Dedifferentiated amniotic fluid mesenchymal stem cell (primary cell): ENCODE data around the gene SNAP47.

Source experiments
- DNase-seq: peaks from one replicate; pipeline ENCODE4 v3.0.0-alpha.2; 2016; ENCODE audit errors: extremely low spot score

Gene SNAP47

GRCh38 chr1:227749916-227750710, 14.9 kb downstream of the SNAP47 start:
- DNase-seq: no peak

- no peak for DNase-seq
Measured at GRCh38 chr1:227753999-227754711, 18.9 kb downstream of the SNAP47 start.

- DNase-seq: no peak
Measured at GRCh38 chr1:227754958-227755357, 19.7 kb downstream of the SNAP47 start.

DNA sequence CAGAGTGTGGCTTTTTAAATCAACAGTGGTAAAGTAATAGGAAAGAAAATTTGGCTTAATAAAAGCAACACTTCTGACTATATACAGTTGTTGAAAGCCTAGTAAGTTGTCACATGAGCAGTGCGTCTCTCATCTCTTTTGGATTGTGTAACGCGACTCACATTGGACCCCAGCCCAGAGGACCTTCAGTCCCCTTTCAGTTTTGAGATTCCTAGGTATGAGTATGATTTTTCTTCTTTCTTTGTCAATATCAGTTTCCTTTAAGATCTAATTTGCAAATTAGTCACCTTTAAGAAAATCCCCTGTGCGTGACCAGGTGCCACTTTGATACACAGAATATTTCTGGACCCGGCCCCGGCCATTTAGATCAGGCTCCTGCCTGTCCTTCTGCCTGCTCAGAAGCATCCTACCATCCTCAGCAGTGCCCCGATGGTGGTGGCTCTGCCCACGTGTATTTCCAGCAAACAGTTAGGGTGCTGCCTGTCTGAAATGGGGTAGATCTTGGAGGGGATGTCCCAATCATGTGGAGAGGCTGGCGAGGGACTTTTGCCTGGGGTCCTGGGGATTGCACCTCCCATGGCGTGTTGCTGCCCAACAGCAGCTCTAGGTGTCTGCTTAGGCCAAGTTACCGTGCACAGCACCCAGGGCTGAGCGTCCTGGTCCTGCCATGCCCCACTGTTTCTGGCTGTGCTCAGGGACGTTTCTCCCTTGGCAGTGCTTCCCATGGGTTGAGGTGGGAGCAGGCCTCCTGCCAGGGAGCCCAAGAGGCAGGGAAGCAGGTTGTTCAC, 21.1 kb downstream of the SNAP47 start:
- DNase-seq: no peak

GRCh38 chr1:227757781-227758180, 22.5 kb downstream of the SNAP47 start:
- DNase-seq: no peak

DNA sequence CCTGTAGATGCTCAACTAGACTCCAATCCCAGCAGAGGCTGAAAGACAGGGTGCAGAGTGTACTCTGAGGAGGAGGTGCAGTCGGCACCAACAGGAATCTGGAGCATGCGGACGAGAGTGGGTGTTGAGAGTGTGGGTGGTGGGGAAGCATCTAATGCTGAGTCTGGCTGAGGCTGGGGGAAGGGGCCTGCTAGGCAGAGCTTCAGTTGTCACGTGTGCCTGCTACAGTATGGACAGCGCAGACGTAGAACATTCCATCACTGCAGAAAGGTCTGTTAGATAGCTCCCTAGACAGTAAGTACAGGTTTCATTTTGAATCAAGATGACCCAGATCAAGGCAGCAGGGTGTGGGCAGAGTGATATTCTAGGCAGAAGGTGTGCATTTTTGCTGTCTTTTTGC, 23.1 kb downstream of the SNAP47 start:
- DNase-seq: no peak

GRCh38 chr1:227759341-227760300, 24.4 kb downstream of the SNAP47 start:
- DNase-seq: peak; percentile 94

- DNase-seq: no peak
Measured at GRCh38 chr1:227760377-227760776, 25.1 kb downstream of the SNAP47 start.

GRCh38 chr1:227761621-227762230, 26.5 kb downstream of the SNAP47 start:
- DNase-seq: no peak

GRCh38 chr1:227762231-227762911, 27.1 kb downstream of the SNAP47 start:
- DNase-seq: peak; percentile 86

GRCh38 chr1:227763246-227764018, 28.2 kb downstream of the SNAP47 start:
- no peak for DNase-seq

- DNase-seq: peak; percentile 74
Measured at GRCh38 chr1:227764019-227764391, 28.8 kb downstream of the SNAP47 start.

GRCh38 chr1:227765261-227766014, 30.2 kb downstream of the SNAP47 start:
- no peak for DNase-seq

DNA sequence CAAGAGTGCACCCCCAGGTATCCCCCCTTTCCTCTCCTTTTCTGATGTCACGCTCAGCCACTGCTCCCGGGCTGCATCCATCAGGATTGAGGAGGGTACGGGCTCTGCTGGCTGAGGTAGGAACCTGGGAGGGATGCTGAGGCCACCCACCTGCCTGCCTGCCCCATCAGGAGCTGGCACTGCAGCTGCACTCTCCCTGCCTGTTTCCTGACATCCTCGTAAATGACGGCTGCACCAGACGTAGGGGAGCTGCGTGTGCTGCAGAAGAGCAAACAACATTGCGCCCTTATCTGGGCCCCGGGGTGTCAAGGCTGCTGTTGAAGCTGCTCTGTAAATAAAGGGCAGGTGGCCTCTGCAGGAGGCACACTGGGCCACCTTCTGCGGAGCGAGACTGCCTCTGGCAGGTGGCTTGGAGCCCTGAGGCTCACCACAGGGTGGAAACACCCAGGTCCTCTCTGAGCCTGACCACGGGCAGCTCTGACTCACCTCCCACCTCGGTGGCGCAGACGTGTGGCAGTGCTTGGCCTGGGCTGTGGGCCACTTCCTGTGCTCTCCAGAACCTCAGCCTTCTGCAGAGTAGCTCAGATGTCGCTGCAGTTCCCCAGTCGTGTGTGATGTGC, 30.9 kb downstream of the SNAP47 start:
- no peak for DNase-seq

DNA sequence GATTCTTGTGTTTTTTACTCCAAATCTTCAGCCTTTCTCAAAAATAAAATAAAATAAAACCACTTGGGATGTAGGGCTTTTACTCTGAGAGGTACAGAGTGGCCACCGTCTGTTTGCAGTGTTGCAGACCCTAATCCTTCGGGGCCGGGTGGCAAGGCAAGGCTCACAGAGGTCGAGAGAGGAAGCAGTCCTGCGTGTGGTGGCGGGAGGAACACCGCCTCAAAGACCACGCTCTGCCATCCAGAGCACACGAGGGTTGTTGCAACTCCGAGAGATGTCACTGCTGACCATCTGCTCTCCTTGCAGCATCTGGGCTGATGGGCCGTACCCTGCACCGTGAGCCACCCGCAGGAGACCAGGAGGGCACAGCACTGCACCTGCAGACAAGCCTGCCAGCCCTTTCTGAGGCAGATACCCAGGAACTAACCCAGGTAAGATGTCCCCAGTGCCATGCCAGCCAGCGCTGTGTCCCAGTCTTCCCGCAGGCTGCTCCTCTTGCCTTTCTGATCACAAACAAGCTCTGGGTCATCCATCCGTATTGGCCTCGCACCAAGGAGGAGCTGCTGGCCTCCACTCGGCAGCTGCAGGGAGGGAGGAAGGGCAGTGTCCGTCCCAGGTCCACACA, 31.5 kb downstream of the SNAP47 start:
- no peak for DNase-seq

DNA sequence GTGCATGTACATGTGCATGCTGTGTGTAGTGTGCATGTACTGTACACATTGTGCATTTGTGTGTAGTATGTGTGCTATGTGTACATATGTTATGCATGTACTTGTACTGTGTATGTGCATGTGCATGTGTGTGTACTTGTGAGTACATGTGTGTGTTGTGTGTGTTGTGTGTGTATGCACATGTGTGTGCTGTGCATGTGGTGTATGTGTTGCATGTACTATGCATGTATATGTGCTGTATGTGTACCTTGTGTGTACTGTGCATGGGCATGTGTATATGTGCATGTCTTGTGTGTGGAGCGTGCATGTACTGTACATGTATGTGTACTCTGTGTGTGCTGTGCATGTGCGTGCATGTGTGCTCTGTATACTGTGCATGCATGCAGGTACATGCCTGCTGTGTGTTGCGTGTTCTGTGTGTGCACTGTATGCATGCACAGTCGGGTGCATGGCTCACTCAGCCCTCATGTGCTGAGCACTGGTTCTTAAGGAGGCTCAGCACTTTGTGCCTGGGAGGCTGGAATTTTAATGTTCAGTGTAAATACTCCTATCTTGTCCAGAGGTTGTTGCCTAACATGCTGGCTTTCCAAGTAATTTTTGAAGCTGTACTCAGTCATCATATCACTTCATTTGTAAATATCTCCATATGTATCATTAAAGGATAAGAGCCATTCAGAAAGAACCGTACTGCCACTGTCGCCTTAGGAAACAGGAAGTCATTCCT, 32.3 kb downstream of the SNAP47 start:
- DNase-seq: no peak

DNA sequence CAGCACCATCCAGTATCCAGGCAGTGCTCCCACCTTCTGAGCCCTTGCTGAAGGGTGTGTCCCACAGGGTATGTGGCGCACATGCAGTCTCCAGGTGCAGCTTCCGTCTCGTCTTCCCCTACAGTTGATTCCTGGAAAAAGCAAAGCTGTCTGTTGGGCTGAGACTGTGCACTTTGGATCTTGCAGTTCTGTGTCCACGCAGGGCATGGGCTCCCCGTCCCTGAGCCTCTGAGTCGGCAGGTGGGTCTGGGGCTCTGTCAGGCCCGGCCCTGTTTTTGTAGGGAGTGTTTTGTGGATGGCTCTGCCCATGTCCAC, 32.8 kb downstream of the SNAP47 start:
- DNase-seq: no peak
